Activated CD4-positive, CD25-positive, alpha-beta regulatory T cell treated with anti-CD3 and anti-CD28 coated beads, Interleukin-2, amount 50 U/mL, for 72 hours (primary cell): ENCODE results near the gene TMEM109.

Experiments
- DNase-seq: peaks from one replicate; pipeline ENCODE4 v3.0.0; 2021

TMEM109 gene

GRCh38 chr11:60910711-60911380 lies 3.1 kb upstream of the TMEM109 start:
- no peak for DNase-seq

- DNase-seq = no peak
Observed at GRCh38 chr11:60912223-60912850, 1.6 kb upstream of the TMEM109 start.

DNA sequence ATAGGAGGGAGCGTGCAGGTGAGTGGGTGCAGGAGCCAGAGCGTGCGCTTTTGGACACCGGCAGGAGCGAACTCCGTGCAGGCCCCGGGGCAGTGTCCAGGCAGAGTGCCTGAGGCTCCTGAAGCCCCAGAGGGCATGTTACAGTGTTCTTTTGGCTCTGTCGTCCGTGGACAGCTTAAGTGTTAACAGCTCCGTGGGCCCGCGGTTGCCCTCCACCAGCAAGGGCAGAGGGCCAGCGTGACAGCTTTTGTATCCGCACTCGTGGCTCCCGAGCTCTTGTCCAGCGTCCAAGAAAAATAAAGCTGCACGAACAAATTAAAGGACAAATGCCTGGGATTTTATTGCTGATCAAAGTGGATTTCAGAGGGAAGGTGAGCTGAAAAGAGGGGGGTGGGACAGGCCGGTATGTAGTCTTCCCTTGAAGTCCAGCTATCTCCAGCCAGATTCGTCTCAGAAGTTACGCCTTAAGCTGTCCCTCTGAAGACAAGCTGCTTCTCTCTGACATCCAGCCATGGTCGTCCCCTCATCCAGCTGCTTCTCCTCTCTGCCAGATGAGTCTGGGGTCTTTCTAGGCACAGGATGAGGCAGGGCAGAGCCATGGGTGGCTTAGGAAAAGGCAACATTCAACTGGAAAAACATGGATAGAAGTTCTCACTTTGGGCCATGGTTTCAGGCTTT lies 968 bp upstream of the TMEM109 start:
- no peak for DNase-seq

DNA sequence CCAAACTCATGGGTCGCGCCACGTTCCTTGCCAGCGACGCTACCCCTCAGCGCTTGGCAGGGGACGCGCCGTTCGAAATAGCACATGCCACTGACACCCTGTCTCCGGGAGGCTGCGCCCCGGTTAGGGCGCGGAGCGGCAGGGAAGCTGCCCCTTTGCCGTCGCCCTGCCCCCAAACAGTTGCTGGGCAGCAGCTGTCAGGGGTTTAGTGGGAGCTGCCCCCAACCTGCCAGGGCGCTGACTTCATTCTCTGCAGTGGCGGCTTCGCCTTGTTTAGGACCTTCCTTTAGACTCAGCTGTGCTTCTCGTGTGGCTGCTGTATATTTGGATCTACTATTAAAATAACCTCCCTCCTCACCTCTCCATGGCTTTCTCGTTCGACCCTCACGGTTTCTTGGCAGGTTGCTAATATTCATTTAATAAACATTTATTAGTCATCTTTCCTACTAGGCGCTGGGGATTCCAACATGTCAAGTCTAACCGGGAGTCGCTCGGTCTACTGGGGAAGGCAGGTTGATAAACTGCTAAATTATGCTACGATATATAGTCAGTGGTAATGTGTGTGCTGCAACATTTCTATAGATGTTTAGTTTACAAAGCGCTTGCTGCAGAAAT lies 782 bp downstream of the TMEM109 start:
- DNase-seq = peak; percentile 46

- DNase-seq = peak; percentile 60
Observed at GRCh38 chr11:60915248-60915914, 1.4 kb downstream of the TMEM109 start.

DNA sequence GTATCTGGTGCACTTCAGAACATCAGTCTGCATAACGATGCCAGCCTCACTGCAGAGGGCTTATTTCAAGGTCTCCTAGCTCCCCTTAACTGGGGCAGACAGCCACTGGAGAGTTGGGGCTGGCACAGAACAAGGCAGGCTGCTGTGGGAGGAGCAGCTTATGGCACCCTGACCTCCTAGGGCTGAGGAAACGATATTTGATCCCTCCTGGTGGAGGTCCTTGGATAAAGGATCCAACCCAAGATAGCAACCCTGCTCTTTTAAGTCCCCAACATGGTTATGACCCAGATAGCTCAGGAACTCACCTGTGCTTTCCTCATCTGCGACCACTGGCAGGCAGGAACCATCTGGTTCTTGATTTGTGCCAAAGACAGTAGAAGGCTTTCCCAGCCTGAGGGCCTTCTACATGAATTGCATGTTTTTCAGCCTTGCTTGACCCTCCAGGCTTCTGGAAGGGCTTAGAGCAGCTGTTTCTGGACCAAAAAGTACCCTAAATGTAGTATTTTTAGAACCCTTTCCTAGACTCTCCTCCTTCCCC lies 2.8 kb downstream of the TMEM109 start:
- no peak for DNase-seq

DNA sequence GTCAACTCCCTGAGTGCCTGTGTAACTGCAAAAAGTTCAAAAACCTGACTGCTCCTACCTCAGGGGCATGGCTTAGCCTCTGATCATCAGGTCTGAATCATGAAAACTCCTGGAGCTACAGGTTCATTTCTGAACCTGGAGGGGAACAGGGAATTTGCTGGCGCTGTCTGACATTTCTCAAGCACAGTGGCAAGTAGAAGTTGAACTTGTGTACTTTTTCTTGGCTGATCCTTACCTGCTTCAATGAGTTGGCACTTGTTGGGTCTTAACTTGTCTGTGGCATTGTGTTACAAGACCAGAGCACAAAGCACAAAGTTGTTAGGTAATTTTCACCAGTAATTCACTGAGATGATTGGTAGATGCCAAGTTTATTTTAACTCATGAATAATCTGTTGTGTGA lies 3.3 kb downstream of the TMEM109 start:
- no peak for DNase-seq

DNA sequence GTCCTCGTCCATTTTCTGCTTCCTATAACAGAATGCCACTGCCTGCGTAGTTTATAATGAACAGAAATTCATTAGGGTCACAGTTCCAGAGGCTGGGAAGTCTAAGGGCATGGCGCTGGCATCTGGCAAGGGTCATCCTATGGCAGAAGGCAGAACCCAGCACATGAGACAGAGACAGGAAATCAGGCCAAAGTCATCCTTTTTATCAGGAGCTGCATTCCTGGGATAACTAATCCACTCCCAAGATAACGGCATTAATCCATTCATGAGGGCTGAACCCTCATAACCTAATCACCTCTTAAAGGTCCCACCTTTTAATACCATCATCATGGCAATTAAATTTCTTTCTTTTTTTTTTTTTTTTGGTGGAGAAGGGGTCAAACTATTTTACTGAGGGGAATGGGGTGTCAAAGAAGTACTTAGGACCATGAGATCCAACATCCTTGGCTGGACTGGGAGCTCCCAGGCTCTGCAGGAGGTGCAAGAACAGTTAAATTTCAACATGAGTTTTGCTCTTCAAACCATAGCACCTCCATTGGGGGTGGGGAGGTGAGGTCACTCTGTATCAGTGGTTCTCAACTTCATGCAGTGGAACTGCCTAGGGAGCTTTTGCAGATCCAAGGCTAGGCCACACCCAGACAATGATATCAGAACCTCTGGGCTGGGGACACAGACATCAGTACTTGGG lies 4.4 kb downstream of the TMEM109 start:
- DNase-seq = no peak

- no peak for DNase-seq
Observed at GRCh38 chr11:60918939-60919265, 4.9 kb downstream of the TMEM109 start.

DNA sequence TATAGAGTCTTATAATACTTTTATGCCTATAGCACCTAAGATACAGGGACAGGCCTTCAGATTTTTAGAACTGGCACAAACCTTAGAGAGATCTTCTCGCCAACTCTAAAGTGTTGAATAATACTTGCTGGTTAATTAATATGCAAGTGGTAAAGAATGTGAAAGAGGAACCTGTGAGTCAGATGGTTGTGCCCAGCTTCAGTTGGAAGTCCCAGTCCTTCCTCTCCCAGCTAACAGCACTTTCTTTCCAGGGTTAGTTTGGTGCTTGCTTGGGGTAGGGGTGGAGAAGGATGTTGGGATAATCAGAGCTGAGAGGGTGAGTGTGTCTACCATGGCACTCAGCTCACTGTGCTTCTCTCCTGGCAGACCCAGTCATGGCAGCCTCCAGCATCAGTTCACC lies 5.4 kb downstream of the TMEM109 start:
- no peak for DNase-seq

GRCh38 chr11:60919956-60920355 lies 6.0 kb downstream of the TMEM109 start:
- no peak for DNase-seq

DNA sequence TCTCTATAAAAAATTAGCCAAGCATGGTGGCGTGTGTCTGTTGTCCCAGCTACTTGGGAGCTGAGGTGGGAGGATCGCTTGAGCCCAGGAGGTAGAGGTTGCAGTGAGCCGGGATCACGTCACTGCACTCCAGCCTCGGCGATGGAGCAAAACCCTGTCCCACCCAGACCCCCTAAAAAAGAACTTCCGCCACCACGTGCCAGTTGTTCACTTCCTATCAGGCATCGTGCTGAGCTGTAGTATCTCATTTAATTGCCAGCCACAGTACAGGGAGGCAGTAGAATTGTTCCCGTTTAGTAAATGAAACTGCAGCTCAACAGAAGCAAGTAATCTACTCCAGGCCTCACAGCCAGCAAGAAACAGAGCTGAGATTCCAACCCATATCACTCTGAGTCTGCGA lies 7.3 kb downstream of the TMEM109 start:
- no peak for DNase-seq

DNA sequence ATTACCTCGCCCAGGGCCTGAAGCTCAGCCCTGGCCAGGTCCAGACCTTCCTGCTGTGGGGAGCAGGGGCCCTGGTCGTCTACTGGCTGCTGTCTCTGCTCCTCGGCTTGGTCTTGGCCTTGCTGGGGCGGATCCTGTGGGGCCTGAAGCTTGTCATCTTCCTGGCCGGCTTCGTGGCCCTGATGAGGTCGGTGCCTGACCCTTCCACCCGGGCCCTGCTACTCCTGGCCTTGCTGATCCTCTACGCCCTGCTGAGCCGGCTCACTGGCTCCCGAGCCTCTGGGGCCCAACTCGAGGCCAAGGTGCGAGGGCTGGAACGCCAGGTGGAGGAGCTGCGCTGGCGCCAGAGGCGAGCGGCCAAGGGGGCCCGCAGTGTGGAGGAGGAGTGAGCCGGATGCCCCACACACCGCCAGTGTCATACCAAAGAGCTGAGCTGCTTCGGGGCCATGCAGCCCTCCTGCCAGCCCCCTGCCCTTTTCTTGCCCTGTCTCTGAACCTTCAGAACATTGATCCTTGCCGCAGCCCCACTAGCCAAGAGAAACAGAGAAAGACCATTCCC lies 7.9 kb downstream of the TMEM109 start:
- no peak for DNase-seq

DNA sequence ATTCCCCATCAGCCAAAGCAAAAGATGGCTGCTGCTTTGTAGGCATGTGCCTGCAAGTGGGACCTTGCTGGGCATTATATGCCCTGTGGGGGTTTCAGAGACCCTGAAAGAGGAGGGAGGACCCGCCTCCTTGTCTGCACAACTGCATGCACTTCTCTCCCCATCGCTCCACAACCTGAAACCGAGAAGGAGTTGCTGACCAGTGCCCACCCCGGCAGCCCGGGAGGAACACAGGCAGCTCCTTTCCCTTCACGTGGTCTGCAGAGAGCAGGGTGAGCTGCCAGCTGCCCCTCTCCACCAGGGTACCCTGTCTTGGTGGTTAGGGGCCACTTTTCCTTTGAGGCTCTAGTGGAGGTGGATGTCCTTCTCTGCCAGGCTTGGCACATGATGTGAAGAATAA lies 8.9 kb downstream of the TMEM109 start:
- DNase-seq = no peak

GRCh38 chr11:60923326-60923725 lies 9.4 kb downstream of the TMEM109 start:
- DNase-seq = no peak

DNA sequence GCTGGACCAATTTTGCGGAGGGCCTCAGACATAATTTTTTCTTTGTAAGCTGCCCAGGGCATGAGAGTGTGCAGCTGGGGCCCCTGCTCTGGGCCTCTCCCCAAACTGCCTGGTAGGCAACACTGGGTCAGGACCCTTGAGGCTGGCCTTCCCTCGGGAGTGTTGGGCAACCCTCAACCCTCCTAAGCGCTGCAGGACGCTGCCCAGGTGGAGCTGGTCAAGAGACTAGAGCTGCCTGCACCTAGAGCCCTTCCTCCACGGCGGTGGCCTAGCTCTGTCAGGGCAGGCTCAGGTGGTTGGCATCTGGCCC lies 9.8 kb downstream of the TMEM109 start:
- DNase-seq = no peak

DNA sequence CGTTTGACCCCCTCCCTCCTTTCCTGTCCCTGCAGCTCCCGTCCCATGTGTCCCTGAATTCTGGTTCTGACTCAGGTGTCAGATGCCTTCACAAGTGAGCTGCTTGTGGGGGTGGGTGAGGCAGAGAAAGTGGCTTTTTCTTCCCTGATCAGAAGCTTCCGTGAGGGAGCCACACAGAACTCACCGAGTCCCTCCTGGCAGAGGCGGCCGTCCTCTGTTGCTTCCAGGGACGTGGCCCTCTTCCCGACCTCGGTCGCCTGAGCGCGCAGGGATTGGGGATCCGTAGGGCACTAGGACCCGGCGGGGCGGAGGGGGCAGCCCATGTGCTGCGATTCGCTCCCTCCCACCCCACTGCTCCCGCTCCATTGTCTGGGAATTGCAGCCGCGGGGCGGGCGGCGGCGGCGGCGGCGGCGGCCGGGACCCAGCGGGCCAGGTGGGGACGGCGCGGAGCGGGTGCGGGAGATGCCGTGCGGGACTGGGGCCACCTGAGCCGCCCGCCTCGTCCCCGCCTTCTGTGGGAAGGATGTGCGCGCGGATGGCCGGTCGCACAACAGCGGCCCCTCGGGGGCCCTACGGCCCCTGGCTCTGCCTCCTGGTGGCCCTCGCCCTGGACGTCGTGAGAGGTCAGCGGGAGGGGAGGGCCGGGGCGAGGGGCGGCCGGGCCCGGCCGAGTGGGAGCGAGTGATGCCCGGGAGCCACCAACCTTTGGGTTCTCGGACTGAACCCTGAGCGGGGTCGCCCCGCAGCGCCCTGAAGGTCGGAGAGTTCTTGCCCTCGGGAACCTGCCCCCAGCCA lies 10.3 kb downstream of the TMEM109 start, which contains the start of gene TMEM132A:
Gene TMEM132A, plus strand, starts transcription at position 351 of the 796 bp plus-strand sequence. Its CDS starts 174 bp downstream, at position 525.
- DNase-seq = no peak

- DNase-seq = no peak
Observed at GRCh38 chr11:60924906-60925853, 11.2 kb downstream of the TMEM109 start.

DNA sequence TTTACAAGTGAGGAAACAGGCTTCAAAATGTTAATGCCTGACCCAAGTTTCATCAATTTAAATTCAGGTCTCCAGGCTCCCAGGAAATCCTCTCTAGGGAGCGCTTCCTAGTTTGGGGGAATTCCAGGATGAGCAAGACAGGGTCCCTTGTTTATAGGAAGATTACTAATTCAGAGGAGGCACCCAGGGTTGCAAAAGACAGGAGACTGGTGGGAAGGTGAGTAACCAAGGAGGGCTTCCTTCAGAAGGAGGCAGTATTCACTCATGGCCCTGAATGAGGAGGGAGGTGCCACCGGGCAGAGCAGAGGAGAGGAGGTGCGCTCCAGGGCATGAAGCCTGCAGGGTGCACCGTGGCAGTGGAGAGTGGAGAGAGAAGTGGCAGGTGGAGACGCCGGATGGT lies 11.9 kb downstream of the TMEM109 start:
- DNase-seq = no peak

- DNase-seq = no peak
Observed at GRCh38 chr11:60926500-60926899, 12.5 kb downstream of the TMEM109 start.
